Activated CD4-positive, alpha-beta T cell treated with anti-CD3 and anti-CD28 coated beads, Interleukin-2, amount 10 ng/mL, durations not matched to agents 24 days and 14 days (primary cell): ENCODE results near the gene TRAF3IP3. TPM values are rescaled to one million over a fixed set of nuclear protein-coding genes. Genes with fewer than 3 reads are reported as not detected.

Experiments
- DNase-seq: peaks from one replicate; pipeline ENCODE4 v3.0.0; 2022
- H3K27ac Mint-ChIP-seq: one replicate; pipeline ENCODE4 v1.8.0; 2022; ENCODE audit warnings: mild to moderate bottlenecking, mixed read lengths
- H3K27me3 Mint-ChIP-seq: one replicate; pipeline ENCODE4 v1.8.0; 2022; ENCODE audit warnings: mixed read lengths
- H3K36me3 Mint-ChIP-seq: one replicate; pipeline ENCODE4 v1.8.0; 2022; ENCODE audit warnings: low read depth, mild to moderate bottlenecking, mixed read lengths
- H3K4me1 Mint-ChIP-seq: one replicate; pipeline ENCODE4 v1.8.0; 2021; ENCODE audit warnings: mixed read lengths
- H3K4me3 Mint-ChIP-seq: one replicate; pipeline ENCODE4 v1.8.0; 2022; ENCODE audit warnings: mild to moderate bottlenecking, moderate library complexity, mixed read lengths
- H3K9me3 Mint-ChIP-seq: one replicate; pipeline ENCODE4 v1.8.0; 2021; ENCODE audit warnings: mixed read lengths
- intact Hi-C: fragments of 100-400 bp; cut with micrococcal nuclease; formaldehyde crosslinking; loops from one replicate; pipeline ENCODE4 v1.15.1; 2023
- total RNA-seq: library from RNA; stranded (reverse); gene quantifications from 2 replicates; pipeline ENCODE4 v1.2.3, GENCODE V29; 2022

Gene TRAF3IP3
- total RNA-seq, 1 donor from 2014 or later: 394 TPM

GRCh38 chr1:209723756-209724693 lies 31.8 kb upstream of the TRAF3IP3 start:
- H3K9me3 Mint-ChIP-seq: peaks cover 23% of the 10 kb centered on the region
- DNase-seq: peak; percentile 83
- H3K36me3 Mint-ChIP-seq: peaks cover 26% of the 10 kb centered on the region
- H3K27ac Mint-ChIP-seq: peak overlapping the region; percentile 100
- peaks cover 55% of the 10 kb centered on the region for H3K4me1 Mint-ChIP-seq
- H3K4me3 Mint-ChIP-seq: peak overlapping the region; percentile 47
- no peaks in the 10 kb centered on the region for H3K27me3 Mint-ChIP-seq
- intact Hi-C loops: loop anchor here (1.0 to 2.0 kb wide), 8 partner anchors 8 to 51 kb away; partner anchors contain the start of gene HSD11B1

DNA sequence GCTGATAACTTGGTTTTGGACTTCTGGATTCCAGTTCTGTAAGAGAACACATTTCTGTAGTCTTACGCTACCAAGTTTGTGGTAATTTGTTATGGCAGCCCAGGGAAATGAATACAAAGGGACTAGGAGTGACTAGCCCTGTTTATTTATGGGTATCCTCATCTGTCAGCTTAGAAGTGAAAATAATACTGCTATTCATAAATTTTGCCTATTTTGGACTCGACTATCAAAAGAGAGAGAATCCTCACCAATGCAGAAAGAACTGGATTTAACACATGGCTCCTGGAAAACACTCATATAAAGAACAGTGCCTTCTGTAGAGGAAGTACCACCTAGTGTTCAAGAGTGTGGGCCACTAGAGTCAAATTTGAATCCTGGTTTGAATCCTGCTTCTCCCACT lies 28.6 kb upstream of the TRAF3IP3 start:
- peak overlapping the region; percentile 90 for H3K27ac Mint-ChIP-seq

GRCh38 chr1:209727785-209728184 lies 28.1 kb upstream of the TRAF3IP3 start:
- Mint-ChIP-seq H3K4me1 (peaks cover 45% of the 10 kb centered on the region), H3K36me3 (peaks cover 28% of the 10 kb centered on the region)

More for the DNA sequence above, 28.6 kb upstream of the TRAF3IP3 start:
- peaks cover 26% of the 10 kb centered on the region for H3K36me3 Mint-ChIP-seq
- DNase-seq: no peak
- H3K9me3 Mint-ChIP-seq: peaks cover 17% of the 10 kb centered on the region
- intact Hi-C loops: no loop called here
- no peak overlapping the region for H3K4me3 Mint-ChIP-seq
- peaks cover 45% of the 10 kb centered on the region for H3K4me1 Mint-ChIP-seq
- H3K27me3 Mint-ChIP-seq: no peaks in the 10 kb centered on the region

GRCh38 chr1:209728466-209728865 lies 27.4 kb upstream of the TRAF3IP3 start:
- H3K4me1 Mint-ChIP-seq: peaks cover 48% of the 10 kb centered on the region
- H3K27me3 Mint-ChIP-seq: no peaks in the 10 kb centered on the region
- DNase-seq: no peak
- peaks cover 28% of the 10 kb centered on the region for H3K36me3 Mint-ChIP-seq
- H3K4me3 Mint-ChIP-seq: no peak overlapping the region
- intact Hi-C loops: no loop called here
- no peak overlapping the region for H3K27ac Mint-ChIP-seq
- peaks cover 22% of the 10 kb centered on the region for H3K9me3 Mint-ChIP-seq

More at GRCh38 chr1:209727785-209728184, 28.1 kb upstream of the TRAF3IP3 start:
- Mint-ChIP-seq H3K27me3 (no peaks in the 10 kb centered on the region), H3K9me3 (peaks cover 18% of the 10 kb centered on the region), H3K4me3 (peak overlapping the region; percentile 5), H3K27ac (peak overlapping the region; percentile 90)
- intact Hi-C loops: no loop called here
- DNase-seq: no peak

GRCh38 chr1:209729436-209729835 lies 26.4 kb upstream of the TRAF3IP3 start:
- Mint-ChIP-seq H3K27me3 (no peaks in the 10 kb centered on the region), H3K4me1 (peaks cover 47% of the 10 kb centered on the region), H3K4me3 (no peak overlapping the region), H3K27ac (peak overlapping the region; percentile 59), H3K36me3 (peaks cover 36% of the 10 kb centered on the region), H3K9me3 (peaks cover 28% of the 10 kb centered on the region)
- intact Hi-C loops: no loop called here
- no peak for DNase-seq

- Mint-ChIP-seq H3K4me3 (no peak overlapping the region), H3K27me3 (no peaks in the 10 kb centered on the region), H3K36me3 (peaks cover 34% of the 10 kb centered on the region), H3K9me3 (peaks cover 23% of the 10 kb centered on the region), H3K4me1 (peaks cover 52% of the 10 kb centered on the region), H3K27ac (peak overlapping the region; percentile 83)
- intact Hi-C loops: no loop called here
- no peak for DNase-seq
Measured at GRCh38 chr1:209732725-209733124, 23.1 kb upstream of the TRAF3IP3 start.

DNA sequence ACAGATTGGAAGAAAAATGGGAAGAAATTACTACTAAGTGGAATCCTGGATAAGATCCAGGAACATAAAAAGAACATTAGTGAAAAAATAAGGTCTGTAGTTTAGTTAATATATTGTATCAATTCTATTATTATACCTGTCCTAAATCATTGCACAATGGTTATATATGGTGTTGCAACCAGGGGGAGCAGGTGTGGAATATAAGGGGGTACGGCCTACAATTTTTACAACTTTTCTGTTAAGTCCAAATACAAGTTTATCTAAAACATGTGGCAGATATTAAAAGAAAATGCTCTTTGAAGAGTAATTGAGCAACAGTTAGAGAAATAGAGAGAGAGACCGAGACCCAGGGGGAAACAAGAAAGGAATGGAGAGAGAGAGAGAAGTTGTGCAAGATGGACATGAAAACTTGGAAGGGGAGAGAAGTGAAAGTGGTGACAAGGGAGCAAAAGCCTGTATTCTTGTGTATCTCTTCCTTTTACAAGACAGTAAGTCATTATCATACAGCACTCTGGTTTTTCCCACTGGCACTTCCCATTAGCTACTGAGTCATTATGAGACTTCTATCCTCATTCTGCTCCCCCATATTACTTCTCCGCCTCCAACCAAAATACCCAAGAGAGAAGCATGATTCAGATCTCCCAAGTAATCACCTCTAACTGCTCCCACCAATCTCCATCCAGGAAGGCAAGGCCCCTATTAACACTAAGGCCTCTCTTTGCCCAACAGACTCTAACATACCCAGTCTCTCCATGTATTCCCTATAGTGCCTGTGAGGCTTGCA lies 22.3 kb upstream of the TRAF3IP3 start:
- Mint-ChIP-seq H3K4me3 (peak overlapping the region; percentile 60), H3K27ac (peak overlapping the region; percentile 83)
- intact Hi-C loops: no loop called here

GRCh38 chr1:209736490-209737117 lies 19.2 kb upstream of the TRAF3IP3 start:
- H3K27ac Mint-ChIP-seq: peak overlapping the region; percentile 93
- no peaks in the 10 kb centered on the region for H3K27me3 Mint-ChIP-seq
- peaks cover 27% of the 10 kb centered on the region for H3K36me3 Mint-ChIP-seq
- peaks cover 54% of the 10 kb centered on the region for H3K4me1 Mint-ChIP-seq
- peaks cover 13% of the 10 kb centered on the region for H3K9me3 Mint-ChIP-seq
- no peak for DNase-seq
- intact Hi-C loops: loop anchor here (1.0 to 2.0 kb wide), 7 partner anchors 11 to 63 kb away; no protein-coding TSS in a partner anchor
- H3K4me3 Mint-ChIP-seq: peak overlapping the region; percentile 34

More for the DNA sequence above, 22.3 kb upstream of the TRAF3IP3 start:
- Mint-ChIP-seq H3K4me1 (peaks cover 49% of the 10 kb centered on the region), H3K27me3 (no peaks in the 10 kb centered on the region), H3K36me3 (peaks cover 34% of the 10 kb centered on the region), H3K9me3 (peaks cover 21% of the 10 kb centered on the region)
- DNase-seq: no peak

GRCh38 chr1:209737118-209737505 lies 18.7 kb upstream of the TRAF3IP3 start:
- Mint-ChIP-seq H3K4me1 (peaks cover 58% of the 10 kb centered on the region), H3K9me3 (peaks cover 13% of the 10 kb centered on the region), H3K27me3 (no peaks in the 10 kb centered on the region), H3K4me3 (no peak overlapping the region), H3K27ac (peak overlapping the region; percentile 93), H3K36me3 (peaks cover 25% of the 10 kb centered on the region)
- no peak for DNase-seq
- intact Hi-C loops: loop anchor here (2.0 kb wide), 1 partner anchor 44 kb away; no protein-coding TSS in a partner anchor

GRCh38 chr1:209738270-209738669 lies 17.6 kb upstream of the TRAF3IP3 start:
- DNase-seq: no peak
- H3K27me3 Mint-ChIP-seq: no peaks in the 10 kb centered on the region
- peaks cover 23% of the 10 kb centered on the region for H3K36me3 Mint-ChIP-seq
- no peak overlapping the region for H3K4me3 Mint-ChIP-seq
- intact Hi-C loops: no loop called here
- H3K4me1 Mint-ChIP-seq: peaks cover 62% of the 10 kb centered on the region
- no peak overlapping the region for H3K27ac Mint-ChIP-seq
- H3K9me3 Mint-ChIP-seq: peaks cover 6% of the 10 kb centered on the region

DNA sequence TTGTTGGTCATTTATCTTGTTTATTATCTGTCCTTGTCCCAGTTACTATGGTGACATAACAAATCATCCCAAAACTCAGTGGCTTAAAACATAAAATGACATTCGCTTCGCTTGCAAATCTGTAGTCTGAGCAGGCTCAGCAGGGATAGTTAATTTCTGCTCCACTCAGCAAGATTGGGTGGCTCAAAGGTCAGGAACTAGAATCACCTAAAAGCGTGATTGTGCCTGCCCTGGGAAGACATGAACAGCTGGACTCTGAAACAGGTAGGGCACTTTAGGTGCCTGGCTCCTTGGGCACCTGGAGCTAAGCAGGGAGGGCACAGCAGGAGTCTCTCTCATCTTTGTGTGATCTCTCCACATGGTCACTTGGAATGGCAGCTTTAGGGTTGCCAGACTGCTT lies 14.7 kb upstream of the TRAF3IP3 start:
- Mint-ChIP-seq H3K36me3 (peaks cover 12% of the 10 kb centered on the region), H3K4me1 (peaks cover 47% of the 10 kb centered on the region), H3K4me3 (no peak overlapping the region), H3K9me3 (no peaks in the 10 kb centered on the region), H3K27ac (peak overlapping the region; percentile 73), H3K27me3 (no peaks in the 10 kb centered on the region)
- intact Hi-C loops: no loop called here
- no peak for DNase-seq

GRCh38 chr1:209741889-209742288 lies 14.0 kb upstream of the TRAF3IP3 start:
- intact Hi-C loops: no loop called here
- H3K27ac Mint-ChIP-seq: peak overlapping the region; percentile 73

DNA sequence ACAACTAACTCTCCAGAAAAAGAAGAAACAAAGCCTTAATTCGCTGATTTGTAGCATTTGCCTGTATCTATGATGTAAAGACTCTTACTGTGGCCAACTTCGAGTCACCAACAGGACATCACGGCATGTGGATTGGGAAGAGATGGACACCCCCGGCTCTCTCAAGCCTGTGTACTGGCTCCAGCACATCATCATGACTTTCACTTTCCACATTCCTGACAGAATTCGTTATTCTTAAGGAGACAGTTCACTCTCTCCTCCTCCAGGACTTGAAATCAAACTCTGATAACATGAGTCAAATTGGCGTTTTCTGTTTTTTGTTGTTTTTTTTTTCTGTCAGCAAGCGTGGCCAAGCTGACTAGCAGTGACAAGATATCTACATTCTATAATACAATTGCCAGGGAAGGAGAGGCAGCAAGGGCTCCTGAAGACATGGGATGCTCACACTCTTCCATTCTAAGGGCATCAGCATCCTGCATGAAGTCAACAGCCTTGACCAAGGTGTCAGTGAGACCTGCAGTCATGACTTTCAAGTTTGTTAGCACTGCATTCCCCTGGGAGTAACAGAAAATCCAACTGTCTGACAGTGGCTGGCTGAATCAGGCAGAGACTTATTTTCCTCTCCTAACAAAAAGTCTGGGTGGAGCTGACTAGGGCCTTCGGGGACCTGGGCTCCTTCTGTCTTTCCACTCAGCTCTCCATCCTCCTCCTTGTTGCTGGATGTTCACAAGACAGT lies 13.3 kb upstream of the TRAF3IP3 start:
- intact Hi-C loops: no loop called here
- Mint-ChIP-seq H3K4me3 (no peak overlapping the region), H3K27ac (peak overlapping the region; percentile 84), H3K36me3 (peaks cover 10% of the 10 kb centered on the region), H3K4me1 (peaks cover 48% of the 10 kb centered on the region), H3K9me3 (no peaks in the 10 kb centered on the region), H3K27me3 (no peaks in the 10 kb centered on the region)
- DNase-seq: no peak

More at GRCh38 chr1:209741889-209742288, 14.0 kb upstream of the TRAF3IP3 start:
- H3K4me1 Mint-ChIP-seq: peaks cover 47% of the 10 kb centered on the region
- peaks cover 12% of the 10 kb centered on the region for H3K36me3 Mint-ChIP-seq
- H3K9me3 Mint-ChIP-seq: no peaks in the 10 kb centered on the region
- no peaks in the 10 kb centered on the region for H3K27me3 Mint-ChIP-seq
- no peak for DNase-seq
- no peak overlapping the region for H3K4me3 Mint-ChIP-seq
